ENCODE results near the gene WFDC12. TPM values are rescaled to one million over a fixed set of nuclear protein-coding genes. Genes with fewer than 3 reads are reported as not detected.

The WFDC12 gene
- polyA plus RNA-seq, 3 donors from 2014 or later = not detected

Other genes starting within 250 kb of the WFDC12 start
- 100 to 1,000 TPM; 541 to 648 (median 556) TPM for gene YWHAB, start 238.8 kb downstream of the WFDC12 start, polyA plus RNA-seq
- gene PABPC1L, start 214.4 kb downstream of the WFDC12 start, polyA plus RNA-seq = under 1 TPM in 1 of 3 donors, not detected in 2; 0.99 TPM
- 10 to 100 TPM; 13.4 to 30.0 (median 24.8) TPM for gene TOMM34, start 164.1 kb downstream of the WFDC12 start, polyA plus RNA-seq
- 100 to 1,000 TPM; 122 to 256 (median 133) TPM for gene STK4, start 158.0 kb downstream of the WFDC12 start, polyA plus RNA-seq
- under 1 TPM in 1 of 3 donors, not detected in 2; 0.04 TPM for gene KCNS1, start 23.3 kb downstream of the WFDC12 start, polyA plus RNA-seq
- not detected for gene WFDC5, start 9.3 kb downstream of the WFDC12 start, polyA plus RNA-seq
- not detected for gene PI3, start 50.4 kb upstream of the WFDC12 start, polyA plus RNA-seq
- not detected for gene SEMG1, start 82.6 kb upstream of the WFDC12 start, polyA plus RNA-seq
- gene SEMG2, start 96.9 kb upstream of the WFDC12 start, polyA plus RNA-seq = not detected
- not detected for gene SLPI, start 130.1 kb upstream of the WFDC12 start, polyA plus RNA-seq
- not detected for gene RBPJL, start 182.4 kb upstream of the WFDC12 start, polyA plus RNA-seq
- gene MATN4, start 183.8 kb upstream of the WFDC12 start, polyA plus RNA-seq = not detected
- under 1 TPM in 2 of 3 donors, not detected in 1; 0.56 to 0.69 TPM for gene SDC4, start 224.0 kb upstream of the WFDC12 start, polyA plus RNA-seq
- 10 to 100 TPM; 32.6 to 52.4 (median 47.1) TPM for gene SYS1, start 238.7 kb upstream of the WFDC12 start, polyA plus RNA-seq

All from immature natural killer cell (primary cell).